HG03039 (cell line): ENCODE results near the gene SNN.

ENCODE experiments used
- ATAC-seq: cut with Tn5 transposase; IDR thresholded peaks from one replicate; pipeline ENCODE4 v1.9.1; 2021; ENCODE audit warnings: mild to moderate bottlenecking, moderate library complexity; ENCODE audit not compliant: unreplicated experiment

Gene SNN

GRCh38 chr16:11635113-11635652 is 33.1 kb upstream of the SNN start:
- no peak for ATAC-seq

- no peak for ATAC-seq
Observed at GRCh38 chr16:11635679-11636171, 32.5 kb upstream of the SNN start.

- no peak for ATAC-seq
Observed at GRCh38 chr16:11636172-11636721, 32.0 kb upstream of the SNN start.

GRCh38 chr16:11637320-11637719 is 30.9 kb upstream of the SNN start:
- no peak for ATAC-seq

- no peak for ATAC-seq
Observed at GRCh38 chr16:11638140-11638539, 30.1 kb upstream of the SNN start.

- ATAC-seq: no peak
Observed at GRCh38 chr16:11639008-11639562, 29.2 kb upstream of the SNN start.

- ATAC-seq: no peak
Observed at GRCh38 chr16:11639925-11640899, 28.0 kb upstream of the SNN start.

- no peak for ATAC-seq
Observed at GRCh38 chr16:11640987-11641817, 27.1 kb upstream of the SNN start.

- ATAC-seq: no peak
Observed at GRCh38 chr16:11642765-11643116, 25.5 kb upstream of the SNN start.

GRCh38 chr16:11649276-11649675 is 19.0 kb upstream of the SNN start:
- no peak for ATAC-seq

GRCh38 chr16:11650641-11651591 is 17.3 kb upstream of the SNN start:
- no peak for ATAC-seq

GRCh38 chr16:11651796-11652195 is 16.5 kb upstream of the SNN start:
- ATAC-seq: no peak

- no peak for ATAC-seq
Observed at GRCh38 chr16:11655655-11656054, 12.6 kb upstream of the SNN start.

- no peak for ATAC-seq
Observed at GRCh38 chr16:11657556-11657955, 10.7 kb upstream of the SNN start.

- no peak for ATAC-seq
Observed at GRCh38 chr16:11658896-11659708, 9.2 kb upstream of the SNN start.

GRCh38 chr16:11660565-11660964 is 7.7 kb upstream of the SNN start:
- no peak for ATAC-seq

GRCh38 chr16:11662582-11662981 is 5.7 kb upstream of the SNN start:
- no peak for ATAC-seq

GRCh38 chr16:11665071-11665491 is 3.2 kb upstream of the SNN start:
- no peak for ATAC-seq
